ENCODE results near the gene MAP6D1. TPM values are rescaled to one million over a fixed set of nuclear protein-coding genes. Genes with fewer than 3 reads are reported as not detected.

Gene MAP6D1
- polyA plus RNA-seq, 1 experiment = 3.9 TPM

DNA sequence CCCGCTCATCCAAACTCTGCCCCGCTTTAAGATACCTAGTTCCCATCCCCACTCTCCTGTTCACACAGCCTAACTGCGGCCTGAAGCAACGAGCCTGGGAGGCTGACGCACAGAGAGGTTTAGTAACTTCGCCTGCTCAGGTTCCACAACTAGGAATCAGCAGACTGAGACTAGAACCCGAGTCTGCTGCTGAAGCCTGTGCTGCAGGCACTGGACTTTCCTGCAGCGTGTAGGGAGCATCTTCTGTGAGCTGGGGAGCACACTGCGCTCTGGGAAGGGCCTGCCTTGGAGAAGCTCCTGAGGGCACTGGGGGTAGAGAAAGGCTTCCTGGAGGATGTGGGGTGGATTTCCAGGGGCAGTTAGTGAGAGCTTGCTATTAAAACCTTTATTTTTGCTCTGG, 4.8 kb upstream of the MAP6D1 start:
- Histone ChIP-seq H3K36me3 (ENCODE audit: control insufficient read depth, insufficient read depth, low read length) (peaks cover 11% of the 10 kb centered on the region), H3K27me3 (ENCODE audit: control insufficient read depth, insufficient read depth, low read length) (no peaks in the 10 kb centered on the region), H3K4me3 (ENCODE audit: low read depth, low read length) (no peak overlapping the region)
- POLR2A ChIA-PET = no interaction called here
- CTCF ChIA-PET = no interaction called here
- DNase-seq (ENCODE audit: low read depth) = no peak
- TF ChIP-seq, protein P1, sequence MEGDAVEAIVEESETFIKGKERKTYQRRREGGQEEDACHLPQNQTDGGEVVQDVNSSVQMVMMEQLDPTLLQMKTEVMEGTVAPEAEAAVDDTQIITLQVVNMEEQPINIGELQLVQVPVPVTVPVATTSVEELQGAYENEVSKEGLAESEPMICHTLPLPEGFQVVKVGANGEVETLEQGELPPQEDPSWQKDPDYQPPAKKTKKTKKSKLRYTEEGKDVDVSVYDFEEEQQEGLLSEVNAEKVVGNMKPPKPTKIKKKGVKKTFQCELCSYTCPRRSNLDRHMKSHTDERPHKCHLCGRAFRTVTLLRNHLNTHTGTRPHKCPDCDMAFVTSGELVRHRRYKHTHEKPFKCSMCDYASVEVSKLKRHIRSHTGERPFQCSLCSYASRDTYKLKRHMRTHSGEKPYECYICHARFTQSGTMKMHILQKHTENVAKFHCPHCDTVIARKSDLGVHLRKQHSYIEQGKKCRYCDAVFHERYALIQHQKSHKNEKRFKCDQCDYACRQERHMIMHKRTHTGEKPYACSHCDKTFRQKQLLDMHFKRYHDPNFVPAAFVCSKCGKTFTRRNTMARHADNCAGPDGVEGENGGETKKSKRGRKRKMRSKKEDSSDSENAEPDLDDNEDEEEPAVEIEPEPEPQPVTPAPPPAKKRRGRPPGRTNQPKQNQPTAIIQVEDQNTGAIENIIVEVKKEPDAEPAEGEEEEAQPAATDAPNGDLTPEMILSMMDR (IDR thresholded peaks at IDR 0.05; ENCODE audit: insufficient read depth, low read depth, low read length) = no peak

DNA sequence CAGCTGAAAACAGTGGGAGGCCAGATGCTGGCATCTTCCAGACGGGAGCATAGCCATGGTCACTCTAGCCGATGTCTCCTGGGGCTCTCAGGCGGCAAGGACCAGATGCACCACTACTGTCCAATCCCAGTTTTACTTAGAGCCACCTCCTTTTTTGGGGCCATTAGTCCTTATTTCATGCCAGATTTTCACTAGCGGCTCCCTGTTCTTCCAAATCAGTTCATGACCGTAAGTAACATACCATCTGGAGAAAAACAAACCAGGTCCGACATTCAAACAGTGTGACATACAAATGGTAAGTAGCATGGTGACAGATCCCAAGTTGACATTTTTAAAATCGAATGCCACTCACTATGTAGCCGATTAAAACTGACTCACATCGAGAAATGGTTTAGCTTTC, 4.1 kb upstream of the MAP6D1 start:
- no peak overlapping the region for H3K4me3 ChIP-seq (ENCODE audit: low read depth, low read length)
- TF ChIP-seq, protein P1 (IDR thresholded peaks at IDR 0.05; ENCODE audit: insufficient read depth, low read depth, low read length) = no peak
- no peak for DNase-seq (ENCODE audit: low read depth)
- CTCF ChIA-PET = no interaction called here
- H3K36me3 ChIP-seq (ENCODE audit: control insufficient read depth, insufficient read depth, low read length) = peaks cover 11% of the 10 kb centered on the region
- POLR2A ChIA-PET = no interaction called here
- no peaks in the 10 kb centered on the region for H3K27me3 ChIP-seq (ENCODE audit: control insufficient read depth, insufficient read depth, low read length)

DNA sequence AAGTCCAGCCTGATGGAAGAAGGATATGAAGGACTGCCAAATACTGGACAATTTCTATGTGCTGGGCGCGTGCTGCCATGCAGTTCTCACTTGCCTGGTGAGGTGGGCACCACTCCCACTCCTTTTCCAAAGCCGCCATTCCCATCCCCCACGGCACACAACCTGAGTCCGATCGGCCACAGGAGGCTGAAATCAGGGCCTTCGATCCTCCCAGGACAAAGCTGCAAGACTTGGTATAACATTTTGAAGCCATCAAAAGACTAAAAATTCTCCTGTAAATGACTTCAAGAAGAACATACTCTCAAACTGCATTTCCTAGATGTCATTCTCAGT, 3.1 kb upstream of the MAP6D1 start:
- Histone ChIP-seq H3K36me3 (ENCODE audit: control insufficient read depth, insufficient read depth, low read length) (peaks cover 7% of the 10 kb centered on the region), H3K27me3 (ENCODE audit: control insufficient read depth, insufficient read depth, low read length) (no peaks in the 10 kb centered on the region), H3K4me3 (ENCODE audit: low read depth, low read length) (no peak overlapping the region)
- no peak for DNase-seq (ENCODE audit: low read depth)
- ChIA-PET CTCF (no interaction called here), POLR2A (no interaction called here)
- TF ChIP-seq, protein P1 (IDR thresholded peaks at IDR 0.05; ENCODE audit: insufficient read depth, low read depth, low read length) = no peak

DNA sequence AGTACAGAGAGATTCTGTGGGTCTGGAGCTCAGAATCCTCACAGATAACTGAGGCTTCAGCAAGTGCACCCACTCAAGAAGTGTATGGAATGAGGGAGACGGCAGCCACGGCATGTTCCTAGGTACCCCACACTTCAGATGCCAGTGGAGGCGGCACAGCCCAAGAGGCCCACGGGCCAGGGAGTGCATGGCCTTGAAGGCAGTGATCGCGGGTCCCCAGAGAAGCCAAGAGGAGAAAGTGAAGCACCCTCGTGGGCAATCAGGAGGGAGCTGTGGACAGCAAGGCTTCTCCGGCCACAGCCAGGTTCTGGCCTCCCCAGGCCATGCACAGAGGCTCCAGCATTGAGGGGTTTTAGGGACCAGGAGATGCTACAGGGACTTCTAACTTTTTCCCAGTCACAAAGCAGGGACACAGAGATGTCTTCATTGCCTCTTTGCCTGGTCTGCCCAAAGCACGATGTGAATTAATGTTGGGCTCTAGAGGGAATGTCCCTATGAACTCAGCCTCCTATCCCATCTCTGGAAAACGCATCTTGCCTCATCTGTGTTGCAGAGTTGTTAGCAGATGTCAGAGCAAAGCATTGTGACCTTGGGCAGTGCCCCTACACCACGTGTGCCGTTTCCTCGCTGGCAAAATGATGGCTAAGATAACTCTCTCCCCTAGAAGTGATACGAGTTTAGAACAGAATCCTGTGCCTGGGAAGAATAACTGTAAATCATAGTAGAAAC, 2.6 kb upstream of the MAP6D1 start:
- H3K4me3 ChIP-seq (ENCODE audit: low read depth, low read length) = no peak overlapping the region
- ChIA-PET CTCF (interaction anchor here (4.3 kb wide), 1 partner anchor 57 kb away, joined by 24 read pairs; the partner anchor contains the start of gene PARL), POLR2A (no interaction called here)
- peaks cover 4% of the 10 kb centered on the region for H3K36me3 ChIP-seq (ENCODE audit: control insufficient read depth, insufficient read depth, low read length)
- DNase-seq (ENCODE audit: low read depth) = no peak
- TF ChIP-seq, protein P1 (IDR thresholded peaks at IDR 0.05; ENCODE audit: insufficient read depth, low read depth, low read length) = no peak
- H3K27me3 ChIP-seq (ENCODE audit: control insufficient read depth, insufficient read depth, low read length) = no peaks in the 10 kb centered on the region

- no peak overlapping the region for H3K4me3 ChIP-seq (ENCODE audit: low read depth, low read length)
- H3K36me3 ChIP-seq (ENCODE audit: control insufficient read depth, insufficient read depth, low read length) = peaks cover 3% of the 10 kb centered on the region; the same call in 1 of the 2 replicates
- TF ChIP-seq, protein P1 (IDR thresholded peaks at IDR 0.05; ENCODE audit: insufficient read depth, low read depth, low read length) = no peak
- DNase-seq (ENCODE audit: low read depth) = no peak
- POLR2A ChIA-PET = no interaction called here
- no peaks in the 10 kb centered on the region for H3K27me3 ChIP-seq (ENCODE audit: control insufficient read depth, insufficient read depth, low read length)
- CTCF ChIA-PET = interaction anchor here (1.1 to 4.3 kb wide), 4 partner anchors 13 to 59 kb away, joined by 3 to 24 read pairs (median 3); partner anchors contain the start of gene PARL
These were observed 1.3 kb upstream of the MAP6D1 start for GRCh38 chr3:183826448-183827250.
